HG02970 (cell line): ENCODE results near the gene MCM8.
"Not testable (repeated sequence)": the region's sequence is repeated elsewhere in the genome, so short reads cannot be mapped to it uniquely, and the experiment has no call there.

ENCODE experiments used
- ATAC-seq: cut with Tn5 transposase; IDR thresholded peaks from one replicate; pipeline ENCODE4 v1.9.1; 2021; ENCODE audit warnings: mild to moderate bottlenecking, moderate library complexity, moderate number of reproducible peaks; ENCODE audit not compliant: unreplicated experiment, low FRiP score

MCM8 gene

GRCh38 chr20:5991623-5992441, 41.4 kb downstream of the MCM8 start:
- no peak for ATAC-seq

GRCh38 chr20:5996765-5997164, 46.3 kb downstream of the MCM8 start:
- no peak for ATAC-seq

- ATAC-seq, result no peak
Observed at GRCh38 chr20:5999783-6000182, 49.3 kb downstream of the MCM8 start.

- no peak for ATAC-seq
Observed at GRCh38 chr20:6000871-6001270, 50.4 kb downstream of the MCM8 start.

- no peak for ATAC-seq
Observed at GRCh38 chr20:6006603-6006949, 56.1 kb downstream of the MCM8 start.

GRCh38 chr20:6007094-6007528, 56.7 kb downstream of the MCM8 start:
- ATAC-seq, result no peak

GRCh38 chr20:6007529-6008103, 57.2 kb downstream of the MCM8 start:
- ATAC-seq, result no peak

- ATAC-seq, result no peak
Observed at GRCh38 chr20:6008254-6008653, 57.8 kb downstream of the MCM8 start.

- ATAC-seq, result no peak
Observed at GRCh38 chr20:6012179-6012578, 61.7 kb downstream of the MCM8 start.

- ATAC-seq, result no peak
Observed at GRCh38 chr20:6014017-6014416, 63.6 kb downstream of the MCM8 start.

- ATAC-seq, result no peak
Observed at GRCh38 chr20:6014957-6015356, 64.5 kb downstream of the MCM8 start.

- no peak for ATAC-seq
Observed at GRCh38 chr20:6017467-6017866, 67.0 kb downstream of the MCM8 start.

- ATAC-seq, result no peak
Observed at GRCh38 chr20:6017880-6018279, 67.4 kb downstream of the MCM8 start.

GRCh38 chr20:6024768-6025167, 74.3 kb downstream of the MCM8 start:
- no peak for ATAC-seq

GRCh38 chr20:6026051-6026450, 75.6 kb downstream of the MCM8 start:
- ATAC-seq, result no peak

- ATAC-seq, result no peak
Observed at GRCh38 chr20:6028818-6029217, 78.4 kb downstream of the MCM8 start.

GRCh38 chr20:6029538-6029937, 79.1 kb downstream of the MCM8 start:
- no peak for ATAC-seq

- ATAC-seq, result no peak
Observed at GRCh38 chr20:6030453-6031080, 80.1 kb downstream of the MCM8 start.

GRCh38 chr20:6032907-6033306, 82.5 kb downstream of the MCM8 start:
- ATAC-seq, result not testable (repeated sequence)

GRCh38 chr20:6034134-6034969, 83.9 kb downstream of the MCM8 start:
- no peak for ATAC-seq

- no peak for ATAC-seq
Observed at GRCh38 chr20:6036213-6036612, 85.8 kb downstream of the MCM8 start.
